Nucleus accumbens (tissue), 56 donors: ENCODE measurements around the gene ZNF543.
A peak's percentile ranks its signal among the peaks of the same experiment; 100 is the strongest.
"Not testable (repeated sequence)": the region's sequence is repeated elsewhere in the genome, so short reads cannot be mapped to it uniquely, and the experiment has no call there.

Experiments used
- DNase-seq, 56 donors: peaks; one replicate each; lab custom pipeline; 2025; lab: John Stamatoyannopoulos, UW

ZNF543 gene

GRCh38 chr19:57320180-57321084, at the start of gene ZNF543:
TSS of gene ZNF543 (plus strand) at chr19:57320472. CDS start at chr19:57320854, 382 bp downstream.
- DNase-seq, result peak; percentile 35 to 97 (median 92)

GRCh38 chr19:57271280-57271679, 49.0 kb upstream of the ZNF543 start:
- no peak for DNase-seq

DNA sequence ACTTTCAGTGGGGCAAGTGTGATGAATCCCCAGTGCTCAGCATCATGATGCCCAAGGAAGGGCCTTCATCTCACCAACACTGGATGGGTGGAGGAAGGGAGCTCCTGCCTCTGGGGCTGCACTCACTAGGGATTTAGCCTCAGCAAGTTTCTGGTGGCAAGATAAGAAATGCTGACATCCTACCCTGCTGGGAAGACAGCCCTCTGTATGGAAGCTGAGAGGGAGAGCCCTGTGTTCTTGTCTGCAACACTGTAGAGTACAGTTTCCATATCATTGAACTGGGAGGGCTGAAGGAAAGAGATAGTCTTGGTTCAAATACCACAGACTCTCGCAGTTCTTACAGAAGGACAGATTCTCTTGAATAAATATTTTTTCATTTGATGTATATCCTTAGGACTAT, 47.3 kb upstream of the ZNF543 start:
- DNase-seq, result no peak

- no peak for DNase-seq
Observed at GRCh38 chr19:57276430-57276829, 43.8 kb upstream of the ZNF543 start.

DNA sequence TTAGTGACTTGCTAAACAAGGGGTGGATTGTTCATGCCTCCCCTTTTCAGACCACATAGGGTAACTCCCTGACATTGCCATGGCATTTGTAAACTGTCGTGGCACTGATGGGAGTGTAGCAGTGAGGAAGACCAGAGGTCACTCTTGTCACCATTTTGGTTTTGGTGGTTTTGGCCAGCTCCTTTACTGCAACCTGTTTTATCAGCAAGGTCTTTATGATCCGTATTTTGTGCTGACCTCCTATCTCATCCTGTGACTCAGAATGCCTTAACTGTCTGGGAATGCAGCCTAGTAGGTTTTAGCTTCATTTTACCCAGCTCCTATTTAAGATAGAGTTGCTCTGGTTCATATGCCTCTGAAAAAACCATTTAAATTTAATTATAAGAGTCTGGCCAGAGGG, 41.8 kb upstream of the ZNF543 start:
- not testable (repeated sequence) for DNase-seq

- DNase-seq, result peak in 53 of 56 donors; percentile 62 to 94 (median 83)
Observed at GRCh38 chr19:57279418-57280164, 40.7 kb upstream of the ZNF543 start.

DNA sequence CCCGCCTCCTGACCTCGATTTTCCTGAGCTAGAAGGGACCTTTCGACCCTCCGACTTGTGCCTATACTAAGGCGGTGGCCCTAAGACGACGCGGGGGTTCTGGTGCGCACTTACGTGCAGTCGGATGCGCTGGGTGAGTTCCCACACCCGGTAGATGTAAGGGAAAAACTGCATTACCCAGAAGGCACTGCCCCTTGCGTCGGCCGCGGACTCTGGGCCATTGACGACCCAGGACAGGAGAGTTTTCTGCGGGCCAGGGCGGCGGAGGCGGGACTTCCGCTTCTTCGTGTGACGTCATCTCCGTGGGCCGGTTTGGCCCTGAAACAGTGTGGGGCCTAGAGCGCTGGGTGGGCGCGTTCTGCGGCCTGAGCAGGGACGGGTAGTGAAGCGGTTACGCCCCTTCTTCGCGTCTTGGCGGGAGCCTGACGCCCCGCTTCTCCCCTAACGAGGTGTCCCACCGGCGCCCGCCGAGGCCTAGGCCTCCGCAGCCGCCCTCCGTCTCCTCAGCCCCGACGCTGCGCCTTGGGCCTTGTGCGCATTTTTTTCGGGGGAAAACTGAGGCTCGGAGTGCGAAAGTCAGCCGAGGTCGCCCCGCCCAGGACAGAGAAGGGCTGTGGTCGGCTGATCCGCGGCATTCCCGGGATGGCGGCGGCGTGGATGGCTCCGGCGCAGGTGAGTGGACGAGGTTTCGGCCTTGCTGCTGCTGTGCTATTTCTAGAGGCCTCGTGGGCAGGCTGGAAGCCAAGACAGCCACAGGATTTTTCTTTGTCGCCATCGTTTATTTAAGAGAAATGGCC, 39.9 kb upstream of the ZNF543 start, which contains the start of gene ZNF460:
Gene ZNF460 (plus strand): TSS at position 321 of the 797 bp plus-strand sequence. CDS start 322 bp downstream, at position 643.
- peak; percentile 72 to 98 (median 93) for DNase-seq

GRCh38 chr19:57280962-57281400, 39.3 kb upstream of the ZNF543 start:
- DNase-seq, result peak in 2 of 56 donors; percentile 20 to 32

DNA sequence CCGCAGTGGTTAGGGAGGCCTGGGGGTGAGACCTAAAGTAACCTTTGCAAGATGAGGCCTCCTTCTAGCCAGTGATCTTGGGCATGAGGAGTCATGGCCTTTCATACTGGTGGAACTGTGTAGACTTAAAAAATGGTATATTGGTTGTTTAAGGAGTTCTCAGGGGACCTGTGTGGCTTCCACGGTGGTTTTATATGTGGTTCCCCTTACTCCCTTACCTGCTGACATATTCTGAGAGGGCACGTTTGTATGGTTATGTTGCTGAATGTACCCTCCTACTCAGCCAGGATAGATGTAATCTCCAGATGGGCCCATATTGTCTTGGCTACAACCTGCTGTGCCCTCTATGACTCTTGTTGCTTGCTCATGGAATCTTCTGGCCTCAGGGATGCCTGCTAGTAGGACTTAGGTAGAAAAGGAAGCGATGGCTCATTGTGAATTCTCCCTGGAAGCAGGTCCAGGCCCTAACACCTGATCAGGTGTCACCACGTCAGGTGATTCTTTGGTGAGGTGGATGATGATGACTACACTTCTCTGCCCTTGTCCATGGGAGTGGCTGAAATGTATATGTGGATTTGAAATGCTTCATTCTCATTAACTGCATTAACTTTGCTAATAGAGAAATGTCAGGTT, 38.1 kb upstream of the ZNF543 start:
- DNase-seq, result no peak

DNA sequence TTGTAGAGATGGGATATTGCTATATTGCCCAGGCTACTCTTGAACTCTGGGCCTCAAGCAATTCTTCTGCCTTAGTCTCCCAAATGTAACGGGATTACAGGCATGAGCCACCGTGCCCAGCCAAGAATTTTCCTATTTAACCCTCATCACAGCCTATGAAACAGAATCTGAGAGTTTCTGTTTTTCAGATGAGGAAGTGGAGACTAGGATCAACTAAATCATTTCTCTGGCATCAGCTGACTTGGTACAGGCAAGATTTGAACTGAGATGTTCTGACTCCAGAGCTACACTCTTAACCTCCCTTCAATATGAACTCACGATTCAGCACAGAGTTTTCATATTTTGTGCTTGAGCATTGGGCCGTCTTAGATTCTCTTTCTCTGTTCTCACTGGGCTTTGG, 31.9 kb upstream of the ZNF543 start:
- no peak for DNase-seq

- DNase-seq, result no peak
Observed at GRCh38 chr19:57290970-57291369, 29.3 kb upstream of the ZNF543 start.

GRCh38 chr19:57292547-57292946, 27.7 kb upstream of the ZNF543 start:
- DNase-seq, result no peak

GRCh38 chr19:57293719-57294118, 26.6 kb upstream of the ZNF543 start:
- DNase-seq, result no peak

- peak in 2 of 56 donors; percentile 6 to 11 for DNase-seq
Observed at GRCh38 chr19:57302020-57302465, 18.2 kb upstream of the ZNF543 start.

DNA sequence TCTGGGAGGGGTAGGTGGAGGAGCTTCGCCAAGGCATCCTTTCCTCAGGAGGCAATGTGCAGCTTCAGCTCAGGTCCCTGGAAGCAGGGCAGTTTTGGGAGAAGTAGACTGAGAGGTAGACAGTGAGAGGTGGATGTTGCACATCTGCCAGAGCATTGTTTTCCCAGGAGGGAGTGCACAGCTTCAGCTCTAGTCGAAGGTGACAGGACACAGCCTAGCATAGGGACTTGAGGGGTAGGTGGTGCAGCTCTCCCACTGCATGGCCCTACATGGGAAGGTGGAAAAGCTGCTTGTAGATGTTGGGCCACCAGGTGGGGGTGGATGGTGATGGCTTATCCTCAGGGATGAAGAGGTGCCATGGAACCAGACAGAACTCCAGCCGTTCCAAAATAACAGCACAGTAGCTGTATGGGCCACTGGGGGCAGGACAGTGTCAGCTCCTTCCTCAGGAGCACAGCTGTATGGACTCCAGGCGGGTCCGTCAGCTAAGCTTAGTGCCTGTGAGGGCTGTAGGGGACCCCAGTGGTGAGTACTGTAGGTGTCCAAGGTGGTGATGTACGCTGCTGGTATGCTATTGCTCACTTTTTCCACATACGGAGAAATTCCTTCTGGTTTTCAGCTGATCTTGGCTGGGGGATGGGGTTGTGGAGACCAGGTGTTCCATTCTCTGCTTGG, 17.4 kb upstream of the ZNF543 start:
- DNase-seq, result no peak

GRCh38 chr19:57305056-57305455, 15.2 kb upstream of the ZNF543 start:
- DNase-seq, result no peak

DNA sequence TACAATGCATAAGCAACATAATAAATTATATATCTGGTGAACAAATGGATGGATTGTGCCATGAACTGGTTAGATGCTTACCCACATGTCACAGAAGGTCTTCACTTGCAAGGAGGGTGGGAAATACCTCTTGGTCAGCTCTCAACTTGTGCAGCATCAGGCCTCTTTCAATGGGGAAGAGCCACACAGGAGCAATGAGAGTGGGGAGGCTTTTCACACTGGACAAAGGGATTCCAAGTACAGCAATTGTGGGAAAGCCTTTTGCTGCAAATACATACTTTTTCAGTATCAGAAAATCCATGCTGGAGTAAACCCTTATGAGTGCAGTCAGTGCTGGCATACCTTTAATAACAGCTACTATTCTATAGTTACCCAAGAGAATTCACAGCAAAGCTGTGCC, 11.8 kb upstream of the ZNF543 start:
- DNase-seq, result no peak

DNA sequence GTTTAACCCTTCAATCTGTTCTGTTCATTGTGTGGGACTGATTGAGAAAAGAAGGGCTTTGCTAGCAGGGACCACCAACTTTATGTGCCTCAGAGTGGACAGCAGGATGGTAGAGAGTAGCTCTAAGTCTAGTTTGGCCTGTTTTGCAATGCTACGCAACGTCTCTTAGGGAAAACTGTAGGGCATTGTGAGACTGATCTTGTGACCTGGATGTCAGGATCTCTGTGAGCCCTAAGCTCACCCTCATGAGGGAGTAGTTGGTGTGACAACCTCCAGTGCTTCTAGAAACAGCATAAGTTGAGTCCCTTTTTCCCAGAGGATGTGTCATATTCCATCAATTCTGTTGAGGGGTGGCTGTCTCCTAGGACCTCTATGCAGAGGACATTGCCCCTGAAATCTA, 9.5 kb upstream of the ZNF543 start:
- no peak for DNase-seq

- no peak for DNase-seq
Observed at GRCh38 chr19:57314146-57314545, 6.1 kb upstream of the ZNF543 start.
